ENCODE measurements around the gene HLA-B. TPM values are rescaled to one million over a fixed set of nuclear protein-coding genes. Genes with fewer than 3 reads are reported as not detected.
A peak's percentile ranks its signal among the peaks of the same experiment; 100 is the strongest.

Gene HLA-B
- total and polyA plus RNA-seq, 2 of the 8 experiments (the other 6 are each of a cell fraction or from before 2014, with no cell fraction given): 154 to 233 TPM

DNA sequence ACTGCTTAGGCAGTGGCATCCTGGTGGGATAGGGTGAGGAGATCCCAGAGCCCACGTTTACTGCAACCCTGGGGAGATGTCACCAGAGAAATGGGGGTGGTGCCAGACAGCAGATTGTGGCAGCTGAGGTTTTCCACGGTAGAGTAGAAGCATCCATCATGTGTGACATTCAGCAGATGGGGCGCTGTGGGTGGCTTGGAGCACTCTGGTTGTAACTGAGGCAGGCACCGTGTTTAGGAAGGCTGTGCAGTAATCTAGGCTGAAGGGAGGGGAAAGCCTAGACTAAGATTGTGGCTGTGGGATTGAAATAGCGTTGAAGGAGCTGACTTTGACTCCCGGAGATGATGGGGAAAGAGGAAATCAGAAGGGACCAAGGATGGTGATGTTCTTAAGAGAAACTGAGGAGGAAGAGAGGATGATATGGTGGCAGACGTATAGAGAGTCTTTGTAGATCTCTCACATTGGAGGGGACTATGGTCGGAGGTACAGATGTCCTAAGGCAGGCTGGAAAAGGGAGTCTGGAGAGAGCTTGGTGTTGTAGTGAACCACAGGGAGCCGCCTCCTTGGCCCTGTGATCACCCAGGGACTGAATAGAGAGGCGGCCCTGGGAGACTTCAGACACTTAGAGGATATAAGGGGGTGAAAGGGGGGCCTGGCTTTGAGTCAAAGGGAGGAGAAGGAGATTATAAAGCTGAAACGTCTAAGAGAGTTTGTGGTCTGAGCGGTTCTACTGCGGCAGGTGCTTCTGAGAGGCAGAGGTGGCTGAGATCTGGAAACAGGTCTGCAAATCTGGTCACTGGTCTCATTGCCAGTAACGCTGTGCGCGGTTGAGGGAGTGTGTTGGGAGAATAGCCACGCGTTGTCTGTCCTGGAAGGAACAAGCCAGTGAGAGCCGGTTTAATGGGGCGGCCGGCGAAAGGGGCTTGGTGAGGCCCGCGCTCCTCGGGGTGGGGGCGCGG is 45.6 kb upstream of the HLA-B start:
- Histone ChIP-seq H3K9me3 (ENCODE audit: insufficient read depth in 2 of 2, low read depth in 1 of 2, low read length in 1 of 2) (0 out of 4 replicates have a peak, but pooled peaks cover 0 to 4% of the 10 kb centered on the region in 2 experiments), H2BK15ac (ENCODE audit: low read length) (peak overlapping the region; percentile 81; the same call in 1 of the 2 replicates), H3K36me3 (ENCODE audit: control insufficient read depth in 2 of 4, insufficient read depth in 4 of 4, low read length in 3 of 4) (no peaks in the 10 kb centered on the region), H2AK5ac (ENCODE audit: low read depth, low read length) (no peak overlapping the region), H4K8ac (ENCODE audit: extremely low read depth, insufficient read depth, low read length) (peak overlapping the region; percentile 87; the same call in 1 of the 2 replicates), H4K20me1 (replicated peaks in 1 of 2; ENCODE audit: control insufficient read depth in 1 of 2, insufficient read depth in 2 of 2, low read length in 2 of 2) (peaks cover 8% of the 10 kb centered on the region in 2 experiments), H3K4me2 (ENCODE audit: insufficient read depth in 1 of 2, low read depth in 2 of 2, low read length in 2 of 2) (peak overlapping the region; percentile 88 to 89), H3K23me2 (ENCODE audit: low read depth, low read length) (peaks cover 15% of the 10 kb centered on the region; the same call in 1 of the 2 replicates), H3K18ac (ENCODE audit: extremely low read depth, low read length) (peak overlapping the region; percentile 81), H2BK120ac (replicated peaks; ENCODE audit: low read depth, low read length) (no peak overlapping the region), H3K56ac (replicated peaks; ENCODE audit: insufficient read length, low read depth, low read length) (peak overlapping the region; percentile 46), H3K4me1 (replicated peaks in 1 of 4; ENCODE audit: control insufficient read depth in 3 of 4, insufficient read depth in 4 of 4, low read length in 3 of 4) (peaks cover 2 to 14% (median 5%) of the 10 kb centered on the region in 4 experiments), H3K14ac (ENCODE audit: insufficient read length) (no peak overlapping the region), H4K5ac (ENCODE audit: insufficient read length, low read depth, low read length) (peak overlapping the region; percentile 62), H2BK20ac (ENCODE audit: low read length) (0 out of 2 replicates have a peak overlapping the region, but pooled peaks have one; percentile 72), H2BK5ac (ENCODE audit: low read depth, low read length) (no peak overlapping the region; the same call in none of the 2 replicates), H3K27ac (ENCODE audit: low read depth, low read length) (no peak overlapping the region), H3K79me1 (ENCODE audit: low read depth, low read length) (peaks cover 5% of the 10 kb centered on the region), H3K4ac (replicated peaks; ENCODE audit: insufficient read length, low read depth, low read length) (peak overlapping the region; percentile 74), H3K23ac (ENCODE audit: insufficient read length) (no peak overlapping the region), H3K27me3 (replicated peaks in 1 of 4; ENCODE audit: control insufficient read depth in 3 of 4, extremely low read depth in 1 of 4, insufficient read depth in 3 of 4, low read length in 3 of 4) (peaks cover 0 to 10% (median 4%) of the 10 kb centered on the region in 4 experiments; a peak in 3 of 7 replicates), H3K79me2 (ENCODE audit: control insufficient read depth in 1 of 2, insufficient read depth in 2 of 2, low read length in 2 of 2) (peaks cover 10 to 38% of the 10 kb centered on the region in 2 experiments), H3K9ac (replicated peaks in 1 of 4; ENCODE audit: extremely low read depth in 1 of 4, low read depth in 3 of 4, low read length in 3 of 4) (peak overlapping the region in 3 of 4 experiments; percentile 15 to 56 (median 54); a peak in 3 of 7 replicates), H2BK12ac (ENCODE audit: low read depth, low read length) (peak overlapping the region; percentile 62), H2AFZ (ENCODE audit: low read length) (no peak overlapping the region; the same call in 1 of the 2 replicates), H4K91ac (replicated peaks; ENCODE audit: insufficient read length, low read length) (peak overlapping the region; percentile 89), H3K4me3 (ENCODE audit: extremely low read depth in 1 of 4, insufficient read depth in 2 of 4, low read depth in 3 of 4, low read length in 4 of 4) (peak overlapping the region; percentile 59 to 81 (median 70))
- ChIA-PET POLR2A (ENCODE audit: partially characterized antibody) (interaction anchor here (0.5 to 2.4 kb wide), 7 partner anchors 14 to 242 kb away, joined by 3 to 8 read pairs (median 4); partner anchors contain the start of gene DDX39B), CTCF (ENCODE audit: partially characterized antibody) (interaction anchor here (0.6 to 5.3 kb wide), 8 partner anchors 9 to 194 kb away, joined by 3 to 45 read pairs (median 3); no protein-coding TSS in a partner anchor)
- 39% methylated on average over 19 of the region's 27 CpGs; no CpG with 5 or more reads in 1 of the 2 experiments for WGBS, 2 experiments (ENCODE audit: extremely low coverage in 1 of 2, insufficient coverage in 1 of 2, insufficient read length in 1 of 2, insufficient replicate concordance in 2 of 2, low coverage in 1 of 2, low lambda C conversion rate in 2 of 2, missing lambda C conversion rate in 1 of 2)
- 0 out of 4 replicates have a peak, but pooled peaks of 1 of the 2 experiments have one; percentile 32 for TF ChIP-seq SIN3A (conservative IDR thresholded peaks at IDR 0.05 in 1 of 2, IDR thresholded peaks at IDR 0.05 in 1 of 2; ENCODE audit: low read depth in 1 of 2, low read length in 2 of 2)
- no peak for TF ChIP-seq CHD1 (IDR thresholded peaks at IDR 0.05; ENCODE audit: low read depth, low read length)
- DNase-seq (ENCODE audit: low read depth in 1 of 2, low spot score in 2 of 2) (no peak), FAIRE-seq (no peak)
